Tibial nerve (tissue), 4 donors: ENCODE measurements around the gene TSC1.

Source experiments
- EP300 ChIP-seq, 2 donors: sonication (generic); formaldehyde crosslinking; IDR thresholded peaks; one replicate each; pipeline ENCODE4 v1.6.1; 2017; ENCODE audit warnings: antibody characterized with exemption in 2 of 2, mild to moderate bottlenecking in 1 of 2
- POLR2A ChIP-seq, 2 donors: fragments of 450-650 bp; IDR thresholded peaks; one replicate each; pipeline ENCODE4 v1.6.1; 2017; ENCODE audit warnings: antibody characterized with exemption in 2 of 2, mild to moderate bottlenecking in 2 of 2, moderate library complexity in 2 of 2
- TF ChIP-seq, protein P1 (sequence below), 5 experiments: fragments of 200-600 bp in 3 of 5; fragments of 450-650 bp in 2 of 5; sonication (generic) in 3 of 5; IDR thresholded peaks; one replicate each; pipeline ENCODE4 v1.5.1; 2016 to 2019; ENCODE audit warnings: antibody characterized with exemption in 5 of 5, mild to moderate bottlenecking in 3 of 5, moderate library complexity in 2 of 5

DNA sequence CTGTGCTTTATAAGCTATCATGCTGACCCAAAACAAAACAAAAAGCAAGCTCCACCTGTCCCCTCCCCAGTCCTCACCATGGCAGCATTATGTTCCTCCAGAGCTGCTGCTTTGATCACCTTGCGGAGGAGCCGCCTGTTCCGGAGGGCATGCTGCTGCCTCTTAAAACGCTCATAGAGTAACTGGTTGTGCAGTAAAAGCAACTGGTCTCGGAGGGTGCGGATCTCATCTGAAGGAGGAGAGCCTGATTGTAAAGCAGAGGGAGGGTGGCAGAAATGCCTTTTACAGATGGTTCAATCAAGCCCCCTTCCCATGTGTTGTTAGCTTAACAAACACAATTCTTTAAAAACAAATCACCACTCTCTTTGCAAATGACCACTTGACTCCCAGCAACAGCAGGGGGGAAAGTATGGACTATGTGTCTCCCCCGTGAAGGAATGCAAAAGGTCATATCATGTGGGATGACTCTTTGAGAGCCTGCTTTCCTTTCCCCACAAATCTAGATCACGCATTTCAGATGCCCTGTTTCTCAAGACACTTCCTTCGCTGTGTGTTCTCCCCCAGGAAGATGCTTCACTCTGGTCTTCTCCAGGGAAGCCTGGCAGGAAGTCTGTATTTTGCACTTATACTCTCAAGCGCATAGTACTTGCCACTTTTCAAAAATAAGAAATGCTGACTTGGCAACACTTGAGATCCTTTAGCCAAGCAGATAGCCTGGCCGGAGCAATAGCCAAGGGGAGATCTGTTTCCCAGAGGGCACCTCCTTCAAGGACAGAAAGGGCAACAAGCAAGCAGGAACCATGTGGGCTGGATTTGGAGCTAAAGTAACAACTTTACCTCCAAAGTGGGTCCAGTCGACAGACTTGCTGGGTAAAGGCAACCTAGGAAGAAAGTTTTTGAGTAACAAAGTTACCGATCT lies 40.6 kb downstream of the TSC1 start:
- no peak for TF ChIP-seq EP300 (IDR thresholded peaks at IDR 0.05)
- no peak for TF ChIP-seq POLR2A (IDR thresholded peaks at IDR 0.05)
- TF ChIP-seq, protein P1, sequence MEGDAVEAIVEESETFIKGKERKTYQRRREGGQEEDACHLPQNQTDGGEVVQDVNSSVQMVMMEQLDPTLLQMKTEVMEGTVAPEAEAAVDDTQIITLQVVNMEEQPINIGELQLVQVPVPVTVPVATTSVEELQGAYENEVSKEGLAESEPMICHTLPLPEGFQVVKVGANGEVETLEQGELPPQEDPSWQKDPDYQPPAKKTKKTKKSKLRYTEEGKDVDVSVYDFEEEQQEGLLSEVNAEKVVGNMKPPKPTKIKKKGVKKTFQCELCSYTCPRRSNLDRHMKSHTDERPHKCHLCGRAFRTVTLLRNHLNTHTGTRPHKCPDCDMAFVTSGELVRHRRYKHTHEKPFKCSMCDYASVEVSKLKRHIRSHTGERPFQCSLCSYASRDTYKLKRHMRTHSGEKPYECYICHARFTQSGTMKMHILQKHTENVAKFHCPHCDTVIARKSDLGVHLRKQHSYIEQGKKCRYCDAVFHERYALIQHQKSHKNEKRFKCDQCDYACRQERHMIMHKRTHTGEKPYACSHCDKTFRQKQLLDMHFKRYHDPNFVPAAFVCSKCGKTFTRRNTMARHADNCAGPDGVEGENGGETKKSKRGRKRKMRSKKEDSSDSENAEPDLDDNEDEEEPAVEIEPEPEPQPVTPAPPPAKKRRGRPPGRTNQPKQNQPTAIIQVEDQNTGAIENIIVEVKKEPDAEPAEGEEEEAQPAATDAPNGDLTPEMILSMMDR (IDR thresholded peaks at IDR 0.05): no peak
